Measurements from ENCODE around the gene PARL.

PARL gene, protein sequence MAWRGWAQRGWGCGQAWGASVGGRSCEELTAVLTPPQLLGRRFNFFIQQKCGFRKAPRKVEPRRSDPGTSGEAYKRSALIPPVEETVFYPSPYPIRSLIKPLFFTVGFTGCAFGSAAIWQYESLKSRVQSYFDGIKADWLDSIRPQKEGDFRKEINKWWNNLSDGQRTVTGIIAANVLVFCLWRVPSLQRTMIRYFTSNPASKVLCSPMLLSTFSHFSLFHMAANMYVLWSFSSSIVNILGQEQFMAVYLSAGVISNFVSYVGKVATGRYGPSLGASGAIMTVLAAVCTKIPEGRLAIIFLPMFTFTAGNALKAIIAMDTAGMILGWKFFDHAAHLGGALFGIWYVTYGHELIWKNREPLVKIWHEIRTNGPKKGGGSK

DNA sequence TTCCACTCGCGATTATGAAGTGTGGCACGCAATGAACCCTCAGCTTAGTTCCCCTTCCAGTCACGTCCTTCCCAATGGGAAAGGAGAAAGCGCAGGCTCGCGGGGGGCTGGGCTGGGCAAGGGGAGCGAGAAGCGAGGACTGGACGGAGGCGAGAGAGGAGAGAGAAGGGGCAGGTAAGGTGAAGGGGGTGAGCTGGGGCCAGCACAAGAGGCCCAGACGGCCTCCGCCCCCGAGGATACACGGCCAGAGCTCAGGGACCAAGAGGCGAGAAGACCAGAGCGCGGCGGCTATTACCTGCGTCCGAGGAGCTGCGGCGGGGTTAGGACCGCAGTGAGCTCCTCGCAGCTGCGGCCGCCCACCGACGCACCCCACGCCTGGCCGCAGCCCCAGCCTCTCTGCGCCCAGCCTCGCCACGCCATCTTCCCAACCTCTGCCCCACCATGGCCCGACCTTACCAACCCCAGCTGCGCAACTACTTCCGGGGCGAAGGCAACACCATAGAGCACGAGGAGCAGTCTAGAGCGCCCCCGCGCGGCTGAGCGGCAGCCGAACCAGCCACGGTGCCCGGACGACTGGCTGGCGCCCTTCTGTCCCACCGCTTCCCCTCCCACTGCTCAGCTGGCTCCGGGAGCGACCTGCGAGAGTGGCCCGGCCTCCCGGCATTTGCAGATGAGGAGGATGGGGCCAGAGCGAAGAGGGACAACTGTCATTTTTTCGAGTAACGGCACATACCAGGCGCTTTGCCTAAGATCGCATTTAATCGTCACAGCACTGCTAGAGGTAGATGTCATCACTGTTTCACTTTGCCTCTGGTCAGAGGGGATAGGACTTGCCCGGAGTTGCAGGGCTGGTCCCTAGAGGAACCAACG lies at the start of gene PARL:
Gene PARL (minus strand): TSS at position 454 of the 870 bp plus-strand sequence. CDS start 34 bp downstream, at position 420.
- peak; percentile 97 for DNase-seq (ENCODE audit: low spot score)

DNA sequence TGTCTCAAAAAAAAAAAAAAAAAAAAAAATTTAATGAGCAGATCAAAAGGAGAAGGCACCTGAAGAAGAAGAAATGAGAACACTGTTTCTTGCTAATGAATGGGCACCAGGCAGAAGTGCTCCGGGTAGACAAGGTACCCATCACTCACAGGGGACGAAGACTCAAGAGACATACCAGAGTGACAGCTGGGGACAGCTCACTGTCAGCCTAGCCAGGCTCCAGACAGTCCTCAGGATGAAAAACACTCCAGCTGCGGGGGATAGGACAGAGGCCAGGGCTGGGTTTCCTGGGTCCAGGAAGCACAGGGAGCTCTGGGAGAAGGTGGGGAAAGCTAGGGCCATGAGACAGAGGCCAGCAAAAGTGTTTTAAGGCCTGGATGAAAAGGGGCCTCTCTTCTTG lies 48.5 kb upstream of the PARL start:
- DNase-seq (ENCODE audit: low spot score): no peak

DNA sequence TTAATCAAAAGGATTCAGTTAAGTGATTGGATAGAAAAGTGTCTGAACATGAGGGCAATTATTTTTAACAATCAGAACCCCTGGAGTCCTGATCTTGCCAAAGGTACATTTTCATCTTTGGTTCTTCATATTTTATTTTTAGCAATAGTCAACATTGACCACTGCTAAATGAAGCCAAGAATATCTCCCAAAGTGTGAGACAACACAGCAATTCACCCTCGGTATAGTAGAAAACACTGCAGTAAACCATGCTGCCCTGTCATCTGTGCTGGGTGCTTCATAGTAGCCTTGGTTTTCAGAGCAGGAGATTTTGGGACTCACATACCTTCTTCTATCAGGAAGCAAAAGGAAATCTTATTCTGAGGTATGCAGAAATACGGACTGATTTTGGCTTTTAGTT lies 47.2 kb upstream of the PARL start:
- no peak for DNase-seq (ENCODE audit: low spot score)

DNA sequence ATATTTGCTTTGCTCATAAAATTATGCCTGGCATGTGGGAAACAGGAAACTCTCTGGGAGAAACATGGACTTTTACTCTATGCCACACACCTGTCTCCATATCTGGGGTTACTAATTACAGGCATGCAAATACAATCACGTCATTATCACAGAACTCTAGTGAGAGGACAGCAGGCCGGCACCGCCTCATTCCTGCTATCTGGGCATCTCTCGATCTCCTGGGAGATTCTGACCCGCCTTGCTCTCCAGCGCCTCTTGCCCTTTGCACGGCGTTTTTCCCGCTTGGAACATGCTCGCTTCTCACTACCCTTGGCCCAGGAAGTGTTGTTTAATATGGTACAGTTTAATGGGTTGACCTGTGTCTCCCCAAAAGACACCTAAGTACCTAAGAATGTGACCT lies 45.4 kb upstream of the PARL start:
- no peak for DNase-seq (ENCODE audit: low spot score)

DNA sequence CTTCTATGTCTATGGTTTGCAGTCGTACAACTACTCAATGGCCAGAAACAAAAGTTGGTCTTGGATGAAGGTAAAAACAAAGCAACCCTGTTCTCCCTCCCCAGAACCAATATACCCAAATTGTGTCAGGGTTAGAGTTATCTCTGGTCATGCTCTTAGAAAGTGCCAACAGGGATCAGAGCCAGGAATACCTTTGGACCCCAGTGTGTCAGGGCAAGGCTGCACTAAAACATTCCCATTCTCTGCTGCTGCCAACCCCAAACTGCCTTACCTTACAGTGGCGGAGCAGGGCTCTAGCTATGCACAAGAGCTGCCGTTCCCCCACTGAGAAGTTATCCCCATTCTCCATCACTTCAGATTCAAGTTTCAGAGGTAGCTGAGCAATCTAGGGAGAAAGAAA lies 42.4 kb upstream of the PARL start:
- no peak for DNase-seq (ENCODE audit: low spot score)

DNA sequence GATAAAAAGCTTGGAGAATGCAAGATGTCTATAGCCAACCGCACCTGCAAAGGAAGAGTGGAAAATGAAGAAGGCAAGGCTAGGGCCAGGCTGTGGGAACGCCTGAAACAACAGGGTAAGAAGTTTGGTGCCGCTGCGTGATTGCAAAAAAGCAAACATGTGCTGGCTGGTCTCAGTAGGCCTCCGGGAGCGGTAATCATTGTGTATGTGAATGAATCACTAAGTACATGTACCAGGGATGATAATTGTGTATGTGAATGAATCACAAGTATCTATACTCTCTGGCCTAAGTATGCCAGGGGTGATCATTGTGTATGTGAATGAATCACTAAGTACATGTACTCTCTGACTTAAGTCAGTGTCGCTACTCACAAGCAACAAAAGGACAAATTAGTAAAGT lies 40.3 kb upstream of the PARL start:
- DNase-seq (ENCODE audit: low spot score): no peak

DNA sequence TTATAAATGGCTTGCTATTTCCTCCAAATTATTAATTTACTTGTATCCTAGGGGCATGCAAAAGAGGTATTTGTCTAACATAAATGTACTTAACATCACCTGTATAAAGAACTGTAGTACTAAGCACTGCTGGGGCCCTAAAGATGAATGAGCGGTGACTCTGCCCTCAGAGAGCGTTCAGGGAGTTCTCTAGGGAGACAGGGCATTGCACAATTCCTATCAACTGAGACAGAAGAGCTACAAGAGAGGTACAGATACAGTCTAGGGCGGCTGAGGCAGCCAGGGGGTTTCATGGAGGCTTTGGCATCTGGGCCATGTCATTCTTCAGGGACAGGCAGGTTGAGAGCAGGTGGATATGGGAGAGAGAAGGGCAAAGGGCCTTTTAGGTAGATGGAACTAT lies 39.9 kb upstream of the PARL start:
- DNase-seq (ENCODE audit: low spot score): no peak

DNA sequence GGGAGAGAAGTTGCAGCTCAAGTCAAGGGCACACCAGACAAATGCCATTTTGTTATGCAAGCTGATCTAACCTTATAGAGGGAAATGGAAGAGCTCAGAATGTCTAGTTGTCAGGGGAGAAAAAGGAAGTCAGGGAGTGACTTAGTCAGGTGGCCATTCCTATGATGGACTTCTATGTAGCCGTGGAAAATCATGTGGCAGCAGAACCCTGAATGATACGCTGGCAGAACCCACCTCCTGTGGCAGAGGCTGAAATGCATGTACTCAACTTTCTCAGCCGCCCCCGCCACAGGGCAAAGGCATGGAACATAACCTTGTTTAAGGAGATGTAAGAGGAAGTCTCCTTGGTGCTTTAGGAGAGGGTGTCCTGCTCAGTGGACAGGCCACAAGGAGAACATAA lies 37.7 kb upstream of the PARL start:
- no peak for DNase-seq (ENCODE audit: low spot score)

DNA sequence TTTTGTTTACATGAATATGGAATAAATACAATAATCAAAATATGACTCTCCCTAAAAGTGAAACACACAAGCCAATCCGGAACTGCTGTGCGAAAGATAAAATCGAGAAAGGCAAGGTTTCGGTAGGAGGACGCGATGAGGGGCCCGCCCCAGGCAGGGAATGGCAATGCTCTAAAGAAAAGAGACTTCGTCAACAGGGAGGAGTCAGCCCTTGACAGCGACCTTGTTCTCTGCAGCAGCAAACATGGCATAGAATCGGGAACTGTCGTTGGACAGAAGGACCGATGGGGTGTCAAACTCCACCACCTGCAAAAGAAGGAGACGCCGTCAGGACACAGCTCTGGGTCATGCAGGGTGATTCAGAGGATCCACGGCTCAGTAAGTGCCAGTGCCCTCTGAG lies 36.4 kb upstream of the PARL start:
- DNase-seq (ENCODE audit: low spot score): no peak

DNA sequence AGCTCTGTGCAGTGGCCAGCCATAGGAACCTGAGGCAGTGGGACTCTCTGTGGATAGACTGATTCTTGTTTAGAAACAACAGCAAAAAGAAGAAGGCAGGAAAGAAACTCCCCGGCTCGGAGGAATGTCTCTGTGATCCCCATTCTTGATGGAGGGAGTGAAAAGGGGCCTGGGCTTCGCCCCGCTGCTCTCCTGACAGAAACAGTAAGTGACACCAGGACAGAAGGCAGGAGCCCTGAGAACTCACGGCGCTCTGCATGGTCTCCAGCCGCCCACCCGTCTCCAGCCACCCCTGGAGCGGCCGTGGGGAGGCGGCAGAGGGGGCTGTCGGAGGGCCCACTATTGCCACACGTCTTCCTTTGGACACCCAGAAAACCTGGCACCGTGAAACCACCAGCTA lies 35.7 kb upstream of the PARL start:
- no peak for DNase-seq (ENCODE audit: low spot score)

DNA sequence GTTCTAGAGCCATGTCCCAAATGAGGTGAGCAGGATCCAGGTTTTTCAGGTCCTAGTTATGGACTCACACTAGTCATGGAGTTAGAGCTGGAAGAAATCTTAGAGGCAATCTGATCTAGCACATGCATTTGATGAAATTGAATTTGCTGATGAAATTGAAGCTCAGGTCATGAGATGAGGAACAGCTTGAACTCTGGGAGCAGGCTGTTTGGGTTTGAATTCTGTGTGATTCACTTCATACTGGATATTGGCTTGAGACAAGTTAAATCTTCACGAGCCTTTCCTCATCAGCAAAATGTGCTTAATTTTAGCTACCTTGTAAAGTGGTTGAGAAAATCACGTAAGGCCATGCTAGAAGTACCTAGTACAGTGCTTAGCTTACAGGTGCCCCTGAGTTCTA lies 33.5 kb upstream of the PARL start:
- no peak for DNase-seq (ENCODE audit: low spot score)

DNA sequence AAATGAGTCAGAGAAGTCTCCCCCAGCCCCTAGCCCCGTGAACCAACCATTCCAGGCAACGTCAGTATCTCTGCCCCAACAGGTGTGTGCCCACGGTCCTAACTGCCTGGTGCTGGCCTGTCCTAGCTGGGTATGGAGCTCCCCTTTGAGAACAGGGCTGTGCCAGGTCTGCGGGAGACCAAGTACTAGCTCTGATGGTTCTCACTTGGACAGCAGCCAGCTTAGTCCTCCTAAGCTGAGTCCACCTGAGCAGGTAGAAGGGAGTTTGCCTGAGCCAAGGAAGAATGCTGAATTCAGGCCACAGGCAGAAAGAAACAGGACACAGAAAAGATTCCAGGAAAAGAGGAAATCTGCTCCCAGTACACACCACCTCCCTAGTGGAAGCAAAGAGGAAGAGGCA lies 33.1 kb upstream of the PARL start:
- DNase-seq (ENCODE audit: low spot score): no peak

DNA sequence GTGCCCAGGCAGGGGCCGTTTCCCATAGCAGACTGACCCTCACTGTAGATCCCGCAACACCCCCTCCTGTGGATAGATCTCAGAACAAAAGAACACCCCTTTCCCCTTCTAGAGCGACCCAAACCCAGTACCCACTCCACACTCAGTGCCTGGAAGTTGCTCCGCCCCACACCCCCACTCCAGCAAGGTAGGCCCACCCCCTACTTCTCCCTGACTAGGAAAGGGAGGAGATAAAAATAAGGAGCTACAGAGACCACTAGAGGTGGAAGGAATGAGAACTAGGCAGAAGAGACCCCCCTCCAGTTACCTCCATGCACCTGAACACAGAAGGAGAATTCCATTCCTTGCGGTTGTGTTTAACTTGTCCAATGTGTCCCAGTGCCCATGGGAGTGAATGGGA lies 30.2 kb upstream of the PARL start:
- DNase-seq (ENCODE audit: low spot score): no peak

DNA sequence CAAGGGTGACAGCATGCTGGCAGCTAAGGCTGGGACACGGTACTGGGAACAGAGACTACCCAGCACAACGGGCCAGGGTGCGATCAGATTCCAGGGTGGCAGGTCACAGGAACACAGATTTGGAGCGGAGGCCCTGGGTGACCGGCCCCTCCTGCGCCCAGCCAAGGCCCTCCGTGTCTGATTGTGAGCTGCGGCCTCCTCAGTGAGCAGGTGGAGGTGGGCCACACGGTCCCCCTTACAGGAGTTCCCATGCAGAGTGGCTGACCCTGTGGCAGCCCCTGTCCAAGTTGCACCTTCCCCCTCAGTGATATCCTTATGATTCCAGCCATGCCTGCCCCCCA lies 28.9 kb upstream of the PARL start:
- DNase-seq (ENCODE audit: low spot score): no peak

DNA sequence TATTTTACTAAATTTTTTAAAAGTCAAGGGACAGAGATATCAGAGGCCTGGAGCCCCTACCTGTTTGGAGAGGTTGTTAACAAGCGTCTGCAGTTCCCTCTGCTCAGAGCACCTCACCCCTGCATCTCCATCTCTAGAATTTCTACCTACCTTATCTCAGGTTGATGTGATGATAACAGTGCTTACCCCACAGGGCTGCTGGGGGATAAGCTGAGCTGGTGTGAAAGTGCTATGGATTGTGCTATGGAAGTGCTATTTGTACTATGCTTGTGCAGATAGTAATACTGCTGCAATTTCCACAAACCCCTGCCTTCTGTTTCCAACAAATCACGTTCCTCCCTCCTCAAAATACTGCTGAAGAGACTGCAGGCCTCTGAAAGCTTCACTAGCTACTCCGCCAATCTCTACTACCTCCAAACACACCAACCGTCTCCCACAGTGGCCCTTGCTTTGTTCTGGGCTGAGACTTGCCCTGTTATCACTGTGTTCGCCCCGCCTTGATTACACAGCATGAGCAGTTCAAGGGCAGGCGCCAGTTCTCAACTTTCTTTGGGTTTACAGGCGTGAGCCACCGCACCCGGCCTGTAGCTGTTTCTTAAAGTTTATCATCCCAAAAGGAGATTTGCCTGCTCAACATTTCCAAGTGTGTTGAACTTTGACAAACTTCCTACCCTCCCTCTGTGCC lies 28.4 kb upstream of the PARL start:
- DNase-seq (ENCODE audit: low spot score): peak; percentile 58

DNA sequence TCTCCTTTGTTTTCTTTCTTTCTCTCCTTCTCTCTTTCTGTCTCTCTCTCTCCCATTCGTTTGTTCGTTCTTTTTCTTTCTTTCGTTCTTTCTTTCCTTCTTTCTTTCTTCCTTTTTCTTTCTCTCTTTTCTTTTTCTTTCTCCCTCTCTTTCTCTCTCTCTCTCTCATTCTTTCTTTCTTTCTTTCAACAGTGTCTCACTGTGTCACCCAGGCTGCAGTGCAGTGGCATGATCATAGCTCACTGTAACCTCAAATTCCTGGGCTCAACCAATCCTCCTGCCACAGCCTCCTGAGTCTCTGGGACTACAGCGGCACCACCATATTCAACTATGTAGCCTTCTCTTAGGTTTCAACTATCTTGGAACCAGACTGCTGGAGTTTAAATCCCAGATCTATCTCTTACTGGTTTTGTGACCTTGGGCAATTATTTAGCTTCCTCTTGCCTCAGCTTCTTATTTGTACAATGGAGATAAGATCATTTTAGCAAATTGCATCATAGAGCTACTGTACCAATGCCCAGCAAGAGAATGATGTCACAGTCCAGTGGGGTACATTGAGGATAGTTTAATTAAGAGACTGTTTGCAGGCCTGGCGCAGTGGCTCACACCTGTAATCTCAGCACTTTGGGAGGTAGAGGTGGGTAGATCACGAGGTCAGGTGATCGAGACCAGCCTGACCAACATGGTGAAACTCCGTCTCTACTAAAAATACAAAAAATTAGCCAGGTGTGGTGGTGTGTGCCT lies 27.3 kb upstream of the PARL start:
- peak; percentile 56 for DNase-seq (ENCODE audit: low spot score)

DNA sequence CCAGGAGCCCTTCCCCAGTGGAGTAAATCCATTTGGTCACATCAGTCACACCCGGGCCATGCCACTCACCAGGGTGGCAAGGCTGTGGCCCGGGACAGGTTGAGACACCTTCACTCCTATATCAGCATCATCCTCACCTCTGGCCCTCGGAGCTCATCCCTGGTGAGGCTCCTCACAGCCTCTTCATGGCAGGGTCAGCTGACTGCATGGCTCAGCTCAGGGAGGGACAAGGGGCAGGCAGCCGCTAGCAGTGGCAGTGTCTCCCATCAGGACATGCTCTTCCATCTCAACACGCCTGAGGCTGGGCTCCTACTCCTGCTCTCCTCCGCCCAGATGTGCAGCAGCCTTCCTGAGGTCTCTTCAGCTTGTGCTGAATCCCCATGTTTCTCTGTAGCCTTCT lies 26.4 kb upstream of the PARL start:
- no peak for DNase-seq (ENCODE audit: low spot score)

DNA sequence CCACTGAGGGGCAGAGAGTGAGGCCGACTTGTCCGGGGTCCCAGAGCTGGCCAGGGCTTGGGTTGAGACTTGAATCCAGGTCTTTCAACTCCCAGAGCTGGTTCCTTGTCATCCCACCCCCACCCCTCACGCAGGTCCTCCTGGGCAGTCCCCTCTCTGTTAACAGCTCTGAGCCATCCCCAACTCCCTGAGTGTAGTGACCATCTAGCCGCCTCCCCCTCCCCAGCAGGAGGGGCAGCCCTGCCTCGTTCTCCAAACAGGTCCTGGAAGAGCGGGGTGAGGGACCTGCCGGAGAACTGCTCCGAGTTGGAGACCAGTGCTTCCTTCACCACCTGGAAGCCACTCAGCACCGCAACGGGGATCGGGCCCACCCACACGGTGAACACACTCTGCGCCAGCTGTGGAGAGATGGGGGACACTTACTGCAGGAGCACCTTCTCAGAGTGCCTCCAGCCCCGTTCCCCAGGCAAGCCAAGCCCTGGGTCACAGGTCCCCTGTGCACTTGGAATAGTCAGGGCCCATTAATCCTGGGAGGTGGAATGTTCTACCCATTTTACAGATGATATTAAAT lies 24.4 kb upstream of the PARL start:
- DNase-seq (ENCODE audit: low spot score): no peak

DNA sequence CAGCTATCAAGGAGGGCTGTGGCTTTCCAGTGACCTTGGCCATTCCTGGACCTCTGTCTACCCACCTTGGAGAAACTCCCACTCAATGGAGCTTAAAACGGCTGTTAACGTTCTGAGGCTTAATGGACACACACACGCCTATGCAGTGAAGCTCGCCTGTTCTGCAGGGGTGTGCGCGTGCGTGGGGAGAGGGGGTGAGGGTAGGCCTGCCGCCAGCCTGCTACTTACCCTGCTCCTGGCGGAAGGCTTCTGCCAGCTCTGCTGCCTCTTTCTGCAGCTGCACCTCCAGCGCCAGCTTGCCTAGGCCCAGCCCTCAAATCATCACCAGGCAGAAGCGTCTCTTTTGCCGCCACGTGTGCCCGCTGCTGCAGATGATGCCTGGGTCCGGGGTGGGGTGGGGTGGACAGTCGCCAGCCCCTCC lies 23.2 kb upstream of the PARL start:
- no peak for DNase-seq (ENCODE audit: low spot score)

DNA sequence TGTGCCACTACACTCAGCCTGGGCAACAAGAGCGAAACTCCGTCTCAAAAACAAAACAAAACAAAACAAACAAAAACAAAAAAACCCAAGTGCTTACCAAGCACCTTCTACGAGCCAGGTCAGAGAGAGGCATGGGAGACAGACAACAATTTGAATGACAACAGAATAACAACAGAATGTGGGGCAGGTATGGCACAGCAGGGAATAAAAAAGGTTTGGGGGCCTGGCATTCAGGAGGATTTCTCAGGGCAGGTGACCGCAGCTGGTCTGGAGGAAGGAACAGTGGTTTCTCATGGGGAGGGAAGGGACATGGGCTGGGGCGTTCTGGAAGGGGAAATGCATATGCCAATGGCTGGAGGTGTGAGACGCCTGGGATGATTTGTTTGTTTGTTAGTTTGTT lies 22.5 kb upstream of the PARL start:
- no peak for DNase-seq (ENCODE audit: low spot score)

DNA sequence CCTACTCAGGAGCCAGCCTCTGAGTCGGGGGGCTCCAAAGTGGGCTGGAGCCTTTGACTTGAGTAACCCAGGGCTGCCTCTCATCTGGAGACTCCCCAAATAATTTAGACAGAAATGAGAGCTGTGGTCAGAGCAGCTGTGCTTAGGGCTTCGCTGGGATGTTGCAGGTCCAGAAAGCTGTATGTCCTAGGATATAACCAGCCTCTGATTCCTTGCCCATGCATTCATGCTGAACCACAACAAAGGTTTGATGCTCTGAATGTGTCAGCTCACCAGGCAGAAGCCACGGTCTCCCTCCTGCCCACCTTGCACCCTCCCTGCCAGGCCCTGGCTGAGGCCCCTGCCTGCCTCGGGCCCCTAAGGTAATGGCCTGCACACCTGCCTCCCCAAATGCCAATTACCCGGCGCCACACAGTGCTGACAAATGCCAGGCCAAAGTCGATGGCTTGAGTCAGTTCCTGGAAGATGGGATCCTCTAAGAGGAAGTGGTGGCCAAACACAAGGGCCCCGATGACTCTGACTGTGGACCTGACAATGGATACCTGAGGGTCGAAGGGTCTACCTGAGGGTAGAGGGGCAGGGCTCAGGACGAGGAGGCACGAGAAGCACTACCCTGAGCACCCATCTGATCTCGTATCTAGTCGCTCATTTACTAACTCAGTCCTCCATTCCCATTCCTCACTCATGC lies 21.7 kb upstream of the PARL start:
- no peak for DNase-seq (ENCODE audit: low spot score)

Measured in HuH-7 (cell line).